ENCODE data around the gene PYM1.

DNA sequence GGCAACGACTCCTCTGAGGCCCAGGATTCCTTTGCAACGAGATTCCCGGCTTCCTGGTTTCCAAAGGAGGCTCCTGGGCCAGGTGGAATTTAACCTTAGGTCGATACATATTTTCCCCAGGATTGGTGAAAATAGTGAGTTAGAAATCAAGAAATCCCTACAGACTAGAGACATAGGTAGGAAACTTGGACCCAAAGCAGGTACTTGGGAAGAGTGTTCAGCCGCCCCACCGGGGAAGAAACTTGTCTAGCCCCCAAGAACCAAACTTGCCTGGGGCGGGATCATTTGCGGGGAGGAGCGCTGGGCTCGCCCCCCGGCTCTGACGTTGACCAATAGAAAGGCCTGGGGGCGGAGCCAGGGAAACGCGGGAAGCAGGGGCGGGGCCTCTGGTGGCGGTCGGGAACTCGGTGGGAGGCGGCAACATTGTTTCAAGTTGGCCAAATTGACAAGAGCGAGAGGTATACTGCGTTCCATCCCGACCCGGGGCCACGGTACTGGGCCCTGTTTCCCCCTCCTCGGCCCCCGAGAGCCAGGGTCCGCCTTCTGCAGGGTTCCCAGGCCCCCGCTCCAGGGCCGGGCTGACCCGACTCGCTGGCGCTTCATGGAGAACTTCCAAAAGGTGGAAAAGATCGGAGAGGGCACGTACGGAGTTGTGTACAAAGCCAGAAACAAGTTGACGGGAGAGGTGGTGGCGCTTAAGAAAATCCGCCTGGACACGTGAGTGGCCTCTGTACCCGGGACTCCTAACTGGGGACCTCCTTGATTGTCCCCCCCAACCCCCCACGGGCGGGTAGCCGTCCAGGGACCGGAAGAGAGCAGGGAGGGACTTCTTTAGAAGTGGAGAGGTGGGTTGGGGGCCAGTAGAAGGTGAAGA, 39.0 kb upstream of the PYM1 start, which contains the start of gene CDK2:
- TF ChIP-seq, protein P1, sequence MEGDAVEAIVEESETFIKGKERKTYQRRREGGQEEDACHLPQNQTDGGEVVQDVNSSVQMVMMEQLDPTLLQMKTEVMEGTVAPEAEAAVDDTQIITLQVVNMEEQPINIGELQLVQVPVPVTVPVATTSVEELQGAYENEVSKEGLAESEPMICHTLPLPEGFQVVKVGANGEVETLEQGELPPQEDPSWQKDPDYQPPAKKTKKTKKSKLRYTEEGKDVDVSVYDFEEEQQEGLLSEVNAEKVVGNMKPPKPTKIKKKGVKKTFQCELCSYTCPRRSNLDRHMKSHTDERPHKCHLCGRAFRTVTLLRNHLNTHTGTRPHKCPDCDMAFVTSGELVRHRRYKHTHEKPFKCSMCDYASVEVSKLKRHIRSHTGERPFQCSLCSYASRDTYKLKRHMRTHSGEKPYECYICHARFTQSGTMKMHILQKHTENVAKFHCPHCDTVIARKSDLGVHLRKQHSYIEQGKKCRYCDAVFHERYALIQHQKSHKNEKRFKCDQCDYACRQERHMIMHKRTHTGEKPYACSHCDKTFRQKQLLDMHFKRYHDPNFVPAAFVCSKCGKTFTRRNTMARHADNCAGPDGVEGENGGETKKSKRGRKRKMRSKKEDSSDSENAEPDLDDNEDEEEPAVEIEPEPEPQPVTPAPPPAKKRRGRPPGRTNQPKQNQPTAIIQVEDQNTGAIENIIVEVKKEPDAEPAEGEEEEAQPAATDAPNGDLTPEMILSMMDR (IDR thresholded peaks at IDR 0.05; ENCODE audit: insufficient read depth, low read length, poor library complexity, severe bottlenecking), result no peak
- TF ChIP-seq EZH2phosphoT487 (conservative IDR thresholded peaks at IDR 0.05; ENCODE audit: low read length), result no peak

Data from SU-DHL-6 (cell line).